Mononuclear cell (primary cell): ENCODE results near the gene SLC47A2. TPM values are rescaled to one million over a fixed set of nuclear protein-coding genes. Genes with fewer than 3 reads are reported as not detected.
"Not testable (repeated sequence)": the region's sequence is repeated elsewhere in the genome, so short reads cannot be mapped to it uniquely, and the experiment has no call there.

ENCODE experiments used
- H3K27me3 ChIP-seq: 2 replicates; pipeline ENCODE4 v1.6.0; 2011; ENCODE audit warnings: low read length, control low read depth; ENCODE audit not compliant: insufficient read depth
- H3K4me1 ChIP-seq: 2 replicates; pipeline ENCODE4 v1.5.1; 2011; ENCODE audit warnings: mild to moderate bottlenecking, low read length, control low read depth; ENCODE audit not compliant: insufficient read depth
- H3K4me3 ChIP-seq: 2 replicates; pipeline ENCODE4 v1.5.1; 2011; ENCODE audit warnings: mild to moderate bottlenecking, low read length, moderate library complexity
- H3K9me3 ChIP-seq: 2 replicates; pipeline ENCODE4 v1.5.1; 2011; ENCODE audit warnings: low read depth, mild to moderate bottlenecking, control low read depth, low read length
- total RNA-seq: library from RNA; depleted of rRNA; stranded (reverse); fragments of >200 nt; gene quantifications from one replicate; pipeline ENCODE4 v1.2.3, GENCODE V29; 2012

SLC47A2 gene
- not detected for total RNA-seq

- no peaks in the 10 kb centered on the region for H3K27me3 ChIP-seq
- H3K9me3 ChIP-seq = no peaks in the 10 kb centered on the region
- no peak within 1 kb of the TSS for H3K4me3 ChIP-seq
- H3K4me1 ChIP-seq = peaks cover 4% of the 10 kb centered on the region
These were observed at the start of gene SLC47A2 for GRCh38 chr17:19716108-19717030. TSS of gene SLC47A2 (minus strand) at chr17:19716584. CDS start at chr17:19716555, 29 bp downstream.

- Histone ChIP-seq H3K9me3 (no peaks in the 10 kb centered on the region), H3K4me1 (peaks cover 16% of the 10 kb centered on the region)
These were observed 49.6 kb upstream of the SLC47A2 start for GRCh38 chr17:19766016-19766415.

GRCh38 chr17:19763991-19764390, 47.6 kb upstream of the SLC47A2 start:
- H3K4me3 ChIP-seq, H3K9me3 ChIP-seq, H3K27me3 ChIP-seq: not testable (repeated sequence)
- peaks cover 16% of the 10 kb centered on the region for H3K4me1 ChIP-seq

More at GRCh38 chr17:19766016-19766415, 49.6 kb upstream of the SLC47A2 start:
- Histone ChIP-seq H3K4me3 (no peak overlapping the region), H3K27me3 (no peaks in the 10 kb centered on the region)

- Histone ChIP-seq H3K9me3 (no peaks in the 10 kb centered on the region), H3K4me1 (peaks cover 15% of the 10 kb centered on the region), H3K27me3 (no peaks in the 10 kb centered on the region), H3K4me3 (no peak overlapping the region)
These were observed 47.0 kb upstream of the SLC47A2 start for GRCh38 chr17:19763416-19763815.

GRCh38 chr17:19762515-19762961, 46.2 kb upstream of the SLC47A2 start:
- no peak overlapping the region for H3K4me3 ChIP-seq
- peaks cover 13% of the 10 kb centered on the region for H3K4me1 ChIP-seq
- H3K27me3 ChIP-seq = no peaks in the 10 kb centered on the region
- H3K9me3 ChIP-seq = no peaks in the 10 kb centered on the region

GRCh38 chr17:19760746-19761145, 44.4 kb upstream of the SLC47A2 start:
- peaks cover 7% of the 10 kb centered on the region for H3K4me1 ChIP-seq
- H3K9me3 ChIP-seq = no peaks in the 10 kb centered on the region
- no peaks in the 10 kb centered on the region for H3K27me3 ChIP-seq
- no peak overlapping the region for H3K4me3 ChIP-seq

- Histone ChIP-seq H3K4me3 (no peak overlapping the region), H3K9me3 (no peaks in the 10 kb centered on the region), H3K27me3 (no peaks in the 10 kb centered on the region), H3K4me1 (peaks cover 7% of the 10 kb centered on the region)
These were observed 43.5 kb upstream of the SLC47A2 start for GRCh38 chr17:19759568-19760549.

- Histone ChIP-seq H3K9me3 (no peaks in the 10 kb centered on the region), H3K4me1 (peaks cover 17% of the 10 kb centered on the region), H3K4me3 (no peak overlapping the region), H3K27me3 (no peaks in the 10 kb centered on the region)
These were observed 41.3 kb upstream of the SLC47A2 start for GRCh38 chr17:19757536-19758180.

- H3K4me3 ChIP-seq = no peak overlapping the region
- H3K27me3 ChIP-seq = no peaks in the 10 kb centered on the region
- no peaks in the 10 kb centered on the region for H3K9me3 ChIP-seq
- H3K4me1 ChIP-seq = peaks cover 21% of the 10 kb centered on the region
These were observed 40.2 kb upstream of the SLC47A2 start for GRCh38 chr17:19756546-19756945.

- Histone ChIP-seq H3K9me3 (no peaks in the 10 kb centered on the region), H3K27me3 (no peaks in the 10 kb centered on the region), H3K4me1 (peaks cover 19% of the 10 kb centered on the region), H3K4me3 (no peak overlapping the region)
These were observed 39.6 kb upstream of the SLC47A2 start for GRCh38 chr17:19755821-19756510.

GRCh38 chr17:19755392-19755791, 39.0 kb upstream of the SLC47A2 start:
- Histone ChIP-seq H3K27me3 (no peaks in the 10 kb centered on the region), H3K9me3 (no peaks in the 10 kb centered on the region), H3K4me1 (peaks cover 14% of the 10 kb centered on the region), H3K4me3 (no peak overlapping the region)

- no peaks in the 10 kb centered on the region for H3K27me3 ChIP-seq
- no peak overlapping the region for H3K4me3 ChIP-seq
- peaks cover 14% of the 10 kb centered on the region for H3K4me1 ChIP-seq
- H3K9me3 ChIP-seq = no peaks in the 10 kb centered on the region
These were observed 37.5 kb upstream of the SLC47A2 start for GRCh38 chr17:19753661-19754463.

- Histone ChIP-seq H3K27me3 (no peaks in the 10 kb centered on the region), H3K9me3 (no peaks in the 10 kb centered on the region), H3K4me1 (peaks cover 14% of the 10 kb centered on the region), H3K4me3 (no peak overlapping the region)
These were observed 36.7 kb upstream of the SLC47A2 start for GRCh38 chr17:19753051-19753509.
